HG03066 (cell line): ENCODE data around the gene IL1F10.

Source experiments
- ATAC-seq: cut with Tn5 transposase; IDR thresholded peaks from one replicate; pipeline ENCODE4 v1.9.1; 2021; ENCODE audit warnings: low read depth; ENCODE audit not compliant: unreplicated experiment

Gene IL1F10

DNA sequence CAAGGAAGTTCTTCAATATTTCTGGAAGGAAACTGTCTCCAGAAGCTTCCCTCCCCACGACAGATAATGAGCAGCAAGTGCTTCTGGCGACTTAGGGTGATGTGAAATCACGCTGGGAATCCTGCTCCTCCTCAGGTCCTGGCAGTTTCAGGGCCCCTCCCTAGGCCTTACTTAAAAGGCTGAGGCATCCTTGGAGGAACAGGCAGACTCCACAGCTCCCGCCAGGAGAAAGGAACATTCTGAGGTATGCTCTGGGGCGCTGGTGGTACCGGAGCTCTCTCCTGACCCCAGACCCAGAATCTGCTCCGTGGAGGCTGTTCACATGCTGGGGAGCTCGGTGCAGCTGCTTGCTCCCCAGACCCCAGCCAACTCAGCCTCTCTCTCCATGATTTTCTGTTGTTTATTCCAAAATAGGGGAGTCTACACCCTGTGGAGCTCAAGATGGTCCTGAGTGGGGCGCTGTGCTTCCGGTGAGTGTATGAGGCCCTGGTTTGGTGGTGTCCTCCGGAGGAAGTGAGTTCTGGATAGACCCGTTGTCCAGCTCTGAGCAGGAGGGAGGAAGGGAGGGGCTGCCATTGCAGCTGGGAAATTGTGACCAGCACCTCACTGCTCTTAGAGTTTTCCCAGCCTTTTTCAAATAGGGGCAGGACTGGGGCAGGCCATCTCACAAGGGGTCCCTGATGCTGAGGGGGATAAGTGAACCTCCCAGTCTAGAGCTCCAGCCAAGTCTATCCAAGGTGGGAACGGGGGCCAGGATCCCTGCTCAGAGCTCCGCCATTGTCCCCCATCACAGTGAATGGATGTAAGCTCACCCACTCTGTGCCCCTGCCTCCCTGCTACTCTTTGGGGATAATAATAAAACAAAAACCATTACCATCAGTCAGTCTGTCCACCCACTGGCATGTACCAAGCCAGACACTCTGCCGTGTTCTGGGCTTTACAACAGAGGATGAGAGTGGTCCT, 8.5 kb upstream of the IL1F10 start, which contains the start of gene IL36RN:
Gene IL36RN, plus strand, starts transcription at position 201 of the 963 bp plus-strand sequence. Its CDS starts 241 bp downstream, at position 442.
- ATAC-seq, result no peak

DNA sequence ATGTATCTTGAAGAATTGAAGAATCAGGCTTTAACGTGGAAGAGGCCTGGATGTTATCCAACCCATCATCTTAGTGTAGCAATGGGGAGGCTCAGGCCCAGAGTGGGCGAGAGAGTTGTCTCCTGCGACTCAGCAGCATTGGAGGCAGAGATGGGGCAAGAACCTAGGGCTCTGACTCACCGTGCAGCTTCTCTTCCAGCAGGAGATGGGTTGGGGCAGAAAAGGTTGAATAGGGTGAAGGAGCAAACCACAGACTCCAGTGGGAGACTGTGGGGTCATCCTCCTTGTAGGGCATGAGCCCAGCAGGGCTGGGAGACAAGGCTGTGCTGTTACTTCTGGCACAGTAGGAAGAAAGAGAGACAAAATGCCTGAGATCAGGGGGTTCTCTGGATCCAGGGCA, 7.4 kb upstream of the IL1F10 start:
- no peak for ATAC-seq

GRCh38 chr2:113060796-113061195, 7.0 kb upstream of the IL1F10 start:
- no peak for ATAC-seq

DNA sequence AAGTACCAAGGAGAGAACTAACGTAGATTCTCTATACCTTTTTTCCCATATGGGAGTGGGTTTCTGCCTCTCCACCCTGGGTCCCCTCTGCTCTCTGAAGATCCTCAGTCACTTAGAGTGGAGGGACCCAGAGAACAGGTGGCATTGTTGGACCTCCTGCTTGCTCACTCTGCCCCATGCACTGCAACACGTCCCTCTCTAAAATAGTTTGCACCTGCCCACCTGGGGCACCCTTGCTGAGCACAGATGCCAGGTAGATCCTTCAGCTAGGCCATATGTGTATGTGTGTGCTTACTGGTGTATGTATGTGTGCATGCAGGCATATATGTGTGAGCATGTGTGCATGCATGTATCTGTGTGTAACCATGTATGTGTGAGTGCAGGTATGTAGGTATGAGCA, 6.5 kb upstream of the IL1F10 start:
- no peak for ATAC-seq

DNA sequence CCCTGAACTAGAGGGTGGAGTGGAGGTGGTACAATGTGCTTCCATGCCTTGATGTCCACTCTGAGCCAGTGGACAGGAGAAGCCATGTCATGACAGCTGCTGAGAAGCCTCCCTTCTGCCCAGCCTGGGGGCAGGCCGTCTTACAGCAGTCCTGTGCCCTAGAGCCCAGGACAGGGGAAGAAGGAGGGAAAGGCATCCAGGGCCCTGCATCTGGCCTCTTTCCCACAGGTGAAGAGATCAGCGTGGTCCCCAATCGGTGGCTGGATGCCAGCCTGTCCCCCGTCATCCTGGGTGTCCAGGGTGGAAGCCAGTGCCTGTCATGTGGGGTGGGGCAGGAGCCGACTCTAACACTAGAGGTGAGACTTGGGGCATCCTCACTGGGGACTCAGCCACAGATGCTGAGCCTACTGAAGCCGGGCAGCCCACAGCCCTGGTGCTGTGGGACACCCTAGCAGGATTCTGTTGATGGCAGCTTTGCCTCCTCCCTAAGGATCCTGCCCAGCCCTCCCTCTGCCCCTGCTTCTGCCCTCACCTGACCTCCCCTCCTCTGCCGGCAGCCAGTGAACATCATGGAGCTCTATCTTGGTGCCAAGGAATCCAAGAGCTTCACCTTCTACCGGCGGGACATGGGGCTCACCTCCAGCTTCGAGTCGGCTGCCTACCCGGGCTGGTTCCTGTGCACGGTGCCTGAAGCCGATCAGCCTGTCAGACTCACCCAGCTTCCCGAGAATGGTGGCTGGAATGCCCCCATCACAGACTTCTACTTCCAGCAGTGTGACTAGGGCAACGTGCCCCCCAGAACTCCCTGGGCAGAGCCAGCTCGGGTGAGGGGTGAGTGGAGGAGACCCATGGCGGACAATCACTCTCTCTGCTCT, 5.6 kb upstream of the IL1F10 start:
- no peak for ATAC-seq

DNA sequence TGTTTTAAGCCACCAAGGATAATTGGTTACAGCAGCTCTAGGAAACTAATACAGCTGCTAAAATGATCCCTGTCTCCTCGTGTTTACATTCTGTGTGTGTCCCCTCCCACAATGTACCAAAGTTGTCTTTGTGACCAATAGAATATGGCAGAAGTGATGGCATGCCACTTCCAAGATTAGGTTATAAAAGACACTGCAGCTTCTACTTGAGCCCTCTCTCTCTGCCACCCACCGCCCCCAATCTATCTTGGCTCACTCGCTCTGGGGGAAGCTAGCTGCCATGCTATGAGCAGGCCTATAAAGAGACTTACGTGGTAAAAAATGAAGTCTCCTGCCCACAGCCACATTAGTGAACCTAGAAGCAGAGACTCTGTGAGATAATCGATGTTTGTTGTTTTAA, 3.5 kb upstream of the IL1F10 start:
- ATAC-seq, result no peak

DNA sequence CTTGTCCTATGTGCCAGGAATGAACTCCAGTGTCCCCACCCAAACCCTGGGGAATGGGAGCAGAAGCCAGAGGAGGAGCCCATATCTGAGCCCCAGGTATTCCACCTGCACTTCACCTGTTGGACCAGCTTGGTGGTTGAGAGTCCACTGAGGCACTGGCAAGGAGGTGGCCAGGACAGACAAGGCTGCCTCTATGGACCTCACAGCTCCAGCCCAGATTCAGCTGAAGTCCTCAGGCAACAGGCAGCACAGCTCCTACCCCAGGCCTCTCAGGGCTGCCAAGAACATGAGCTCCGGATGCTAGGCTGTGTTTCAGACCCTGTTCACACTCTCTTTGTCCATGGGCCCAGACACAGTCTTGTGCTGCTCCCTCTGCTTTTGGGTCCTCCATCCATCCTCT, 2.9 kb upstream of the IL1F10 start:
- no peak for ATAC-seq

GRCh38 chr2:113068249-113068648, 479 bp downstream of the IL1F10 start:
- ATAC-seq, result no peak

DNA sequence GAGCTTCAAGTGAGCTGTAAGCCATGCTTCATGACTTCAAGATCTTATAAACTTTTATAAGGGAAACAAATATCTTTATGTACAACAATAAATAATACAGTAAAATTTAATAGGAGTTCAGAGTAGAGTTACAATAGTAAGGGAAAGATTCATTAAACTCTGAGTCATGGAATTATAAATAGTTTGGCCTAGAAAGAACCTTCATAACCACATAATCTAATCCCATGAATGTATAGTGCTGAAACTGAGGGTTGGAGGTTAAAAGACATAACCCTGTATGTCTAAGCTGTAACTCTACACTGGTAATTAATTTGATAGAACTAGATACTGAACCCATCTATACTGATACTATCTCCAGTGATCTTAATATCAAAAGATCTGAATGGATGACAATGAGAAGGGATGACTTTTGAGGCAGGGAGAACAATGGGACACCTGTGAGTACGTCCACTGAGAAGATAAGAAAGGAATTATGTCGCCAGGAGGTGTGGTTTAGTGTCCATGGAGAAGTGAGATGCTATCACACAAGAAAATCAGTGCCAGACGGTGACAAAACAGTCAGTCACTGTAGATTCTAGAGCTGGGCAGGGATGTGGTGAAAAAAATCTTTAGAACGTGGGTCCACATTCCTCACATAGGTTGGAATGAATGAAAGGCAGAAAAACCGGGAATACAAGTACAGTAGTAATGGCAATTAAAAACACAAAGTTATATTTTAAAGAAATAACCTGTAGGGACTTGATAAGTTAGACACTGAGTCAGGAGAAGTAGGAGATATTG, 1.1 kb downstream of the IL1F10 start:
- no peak for ATAC-seq

DNA sequence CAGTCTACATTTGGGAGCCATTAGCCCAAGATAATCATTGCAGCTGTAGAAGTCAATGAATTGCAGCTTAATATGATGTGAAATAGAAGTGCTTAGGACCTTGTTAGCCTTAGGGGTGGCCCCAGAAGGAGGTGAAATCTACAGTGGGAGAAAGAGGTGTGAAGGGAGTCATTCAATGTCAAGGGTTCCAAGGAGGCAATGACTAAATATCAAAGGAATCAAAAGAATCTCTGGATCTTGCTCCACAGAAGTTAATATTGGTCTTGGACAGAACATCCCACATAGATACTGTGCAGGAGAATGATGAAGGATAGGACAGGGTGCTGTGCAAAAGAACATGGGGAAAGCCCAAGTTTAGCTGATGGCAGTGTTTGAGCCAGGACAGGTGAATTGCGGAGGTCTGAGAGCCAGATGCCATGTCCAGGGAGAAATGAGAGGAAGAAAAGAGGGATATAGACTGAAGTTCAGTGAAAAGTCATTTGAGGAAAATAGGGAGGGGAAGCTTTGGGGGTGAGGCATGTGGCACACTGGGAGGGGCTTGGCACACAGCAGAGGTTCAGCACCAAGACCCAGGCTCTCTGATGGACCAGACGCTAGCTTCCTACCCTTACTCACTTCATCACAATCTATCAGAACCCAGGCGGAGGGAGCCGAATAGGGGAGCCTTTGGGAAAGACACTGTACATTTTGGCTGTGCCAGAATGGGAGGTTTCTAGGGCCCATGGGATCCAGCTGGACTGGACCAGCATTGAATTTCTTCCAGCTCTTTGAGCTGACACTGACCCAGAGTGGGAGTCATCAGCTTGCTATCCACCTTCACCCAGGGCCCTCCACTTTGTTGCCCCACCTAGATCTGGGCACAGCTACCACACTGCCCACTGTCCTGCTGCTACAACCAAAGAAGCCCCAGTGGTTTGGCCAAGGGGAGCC, 2.2 kb downstream of the IL1F10 start:
- no peak for ATAC-seq

DNA sequence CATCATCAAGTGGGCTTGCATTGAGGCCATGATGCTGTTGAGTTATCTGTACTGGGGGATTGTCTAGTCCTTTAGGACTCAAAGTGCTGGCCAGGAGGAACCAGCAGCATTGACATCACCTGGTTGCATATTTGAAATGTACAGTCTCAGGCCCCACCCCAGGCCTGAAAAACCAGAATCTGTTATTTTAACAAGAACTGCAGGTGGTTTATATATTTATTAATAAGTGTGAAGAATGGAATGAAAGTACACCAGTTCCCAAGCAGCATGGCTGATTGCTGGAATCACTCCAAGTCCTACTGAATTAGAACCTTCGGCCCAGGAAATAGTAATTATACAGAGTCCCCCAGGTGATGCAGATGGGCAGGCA, 2.8 kb downstream of the IL1F10 start:
- no peak for ATAC-seq

DNA sequence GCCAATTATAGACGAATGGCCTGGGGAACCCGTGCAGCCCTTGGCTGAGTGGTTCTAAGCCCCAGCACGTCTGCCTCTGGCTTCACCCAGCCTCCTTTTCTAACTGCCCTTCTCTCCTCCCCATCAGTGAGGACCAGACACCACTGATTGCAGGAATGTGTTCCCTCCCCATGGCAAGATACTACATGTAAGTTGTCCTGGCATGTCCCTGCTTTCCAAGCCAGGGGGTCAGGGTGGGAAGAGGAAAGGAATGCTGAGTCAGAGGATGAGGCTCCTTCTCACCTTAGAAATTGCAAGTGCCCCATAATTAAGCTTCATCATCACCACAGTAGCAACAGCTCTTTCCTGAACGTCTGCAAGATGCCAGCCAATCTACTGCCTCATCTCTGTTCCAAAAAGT, 4.8 kb downstream of the IL1F10 start:
- no peak for ATAC-seq

GRCh38 chr2:113073325-113073834, 5.6 kb downstream of the IL1F10 start:
- ATAC-seq, result no peak

DNA sequence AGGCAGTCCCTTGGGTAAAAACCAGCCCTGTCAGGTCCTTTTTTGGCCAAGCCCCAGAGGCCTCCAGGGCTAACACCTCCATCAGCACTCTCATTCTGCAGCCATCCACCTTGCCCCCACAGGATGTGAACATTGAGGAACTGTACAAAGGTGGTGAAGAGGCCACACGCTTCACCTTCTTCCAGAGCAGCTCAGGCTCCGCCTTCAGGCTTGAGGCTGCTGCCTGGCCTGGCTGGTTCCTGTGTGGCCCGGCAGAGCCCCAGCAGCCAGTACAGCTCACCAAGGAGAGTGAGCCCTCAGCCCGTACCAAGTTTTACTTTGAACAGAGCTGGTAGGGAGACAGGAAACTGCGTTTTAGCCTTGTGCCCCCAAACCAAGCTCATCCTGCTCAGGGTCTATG, 7.3 kb downstream of the IL1F10 start:
- no peak for ATAC-seq

DNA sequence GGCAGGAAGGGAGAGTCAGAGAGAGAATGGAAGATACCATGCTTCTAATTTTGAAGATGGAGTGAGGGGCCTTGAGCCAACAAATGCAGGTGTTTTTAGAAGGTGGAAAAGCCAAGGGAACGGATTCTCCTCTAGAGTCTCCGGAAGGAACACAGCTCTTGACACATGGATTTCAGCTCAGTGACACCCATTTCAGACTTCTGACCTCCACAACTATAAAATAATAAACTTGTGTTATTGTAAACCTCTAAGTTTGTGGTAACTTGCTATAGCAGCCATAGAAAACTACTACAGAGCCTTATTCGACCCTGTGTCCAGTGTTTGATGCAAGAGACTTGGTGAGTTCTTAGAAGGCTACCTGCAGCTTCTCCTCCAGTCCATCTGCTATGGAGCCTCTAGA, 7.8 kb downstream of the IL1F10 start:
- ATAC-seq, result no peak

- ATAC-seq, result no peak
Measured at GRCh38 chr2:113076954-113077669, 9.3 kb downstream of the IL1F10 start.

GRCh38 chr2:113077921-113078320, 10.2 kb downstream of the IL1F10 start:
- no peak for ATAC-seq

DNA sequence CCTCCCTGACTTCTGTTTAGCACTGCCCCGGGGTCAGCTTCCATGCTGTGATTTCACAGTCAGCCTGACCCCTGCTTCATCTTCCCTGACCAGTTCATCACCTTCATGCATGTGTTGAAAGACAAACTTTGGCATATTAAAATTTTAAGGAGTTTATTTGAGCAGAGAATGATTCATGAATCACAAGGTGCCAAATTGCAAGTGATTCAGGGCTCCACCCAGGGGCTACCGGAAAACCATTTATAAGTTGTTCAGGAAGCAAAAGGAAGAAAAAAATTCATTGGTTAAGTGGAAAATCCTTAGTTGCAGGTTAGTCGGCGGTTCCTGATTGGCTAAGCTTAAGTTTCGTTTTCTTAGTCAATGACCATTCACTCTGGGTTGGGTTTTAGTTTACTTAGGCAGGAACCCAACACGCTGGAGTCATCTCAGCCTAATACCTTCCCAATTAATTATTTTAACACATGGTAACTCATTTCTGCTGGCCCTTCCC, 10.6 kb downstream of the IL1F10 start:
- ATAC-seq, result no peak

DNA sequence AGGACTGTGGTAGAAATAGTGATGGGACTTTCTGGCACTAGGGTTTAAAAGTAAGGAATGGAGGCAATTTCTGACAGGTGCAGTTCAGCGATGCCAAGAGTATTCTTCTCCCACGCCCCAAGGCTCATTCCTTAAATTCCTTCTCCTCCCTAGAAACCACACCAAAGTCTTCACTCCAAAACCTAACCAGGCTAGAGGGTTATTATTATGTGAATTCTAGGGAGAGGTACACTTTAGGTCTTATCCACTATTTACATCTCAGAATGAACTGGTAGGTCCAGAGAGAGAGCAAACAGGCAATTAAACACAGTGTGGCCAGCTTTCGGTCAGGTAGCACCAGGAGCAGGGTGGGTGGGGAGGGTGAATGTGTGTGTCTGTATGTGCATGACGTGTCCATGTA, 11.4 kb downstream of the IL1F10 start:
- no peak for ATAC-seq
